ENCODE measurements around the gene CEP95. TPM values are rescaled to one million over a fixed set of nuclear protein-coding genes. Genes with fewer than 3 reads are reported as not detected.

Gene CEP95
- total RNA-seq, 1 experiment from 2014 or later: 67.3 TPM

GRCh38 chr17:64579917-64580316, 73.1 kb downstream of the CEP95 start:
- H3K27me3 Mint-ChIP-seq (ENCODE audit: low read depth): no peaks in the 10 kb centered on the region
- no peaks in the 10 kb centered on the region for H3K9me3 Mint-ChIP-seq
- H3K27ac Mint-ChIP-seq: no peak overlapping the region
- Histone ChIP-seq H2BK15ac (ENCODE audit: low read depth, low read length) (no peak overlapping the region), H3K4me1 (ENCODE audit: insufficient read depth, low read length) (no peaks in the 10 kb centered on the region), H4K5ac (ENCODE audit: insufficient read length, low read depth, low read length) (no peak overlapping the region), H3K79me2 (ENCODE audit: insufficient read depth, low read length) (no peaks in the 10 kb centered on the region), H3K4ac (ENCODE audit: low read depth, low read length) (no peak overlapping the region), H3K27ac (ENCODE audit: insufficient read length, low read depth, low read length) (no peak overlapping the region), H2BK120ac (ENCODE audit: low read depth, low read length, poor library complexity, severe bottlenecking) (no peak overlapping the region), H3K14ac (ENCODE audit: insufficient read depth, low read length) (no peak overlapping the region), H2BK12ac (ENCODE audit: insufficient read length, low read depth, low read length) (no peak overlapping the region), H2BK20ac (ENCODE audit: low read depth, low read length, poor library complexity, severe bottlenecking) (no peak overlapping the region), H3K23ac (ENCODE audit: insufficient read length, low read depth, low read length) (no peak overlapping the region), H3K18ac (ENCODE audit: insufficient read length, low read depth, low read length) (no peak overlapping the region), H3K9ac (ENCODE audit: extremely low read depth, insufficient read length, low read length) (no peak overlapping the region), H3K79me1 (ENCODE audit: insufficient read depth, low read depth, low read length, poor library complexity, severe bottlenecking) (no peaks in the 10 kb centered on the region), H4K8ac (replicated peaks; ENCODE audit: insufficient read length, low read depth, low read length) (no peak overlapping the region), H2BK5ac (ENCODE audit: insufficient read length, low read length) (no peak overlapping the region), H4K91ac (ENCODE audit: insufficient read length, low read depth, low read length) (no peak overlapping the region), H2AFZ (ENCODE audit: low read length) (no peak overlapping the region), H2AK5ac (ENCODE audit: insufficient read length, low read length) (no peak overlapping the region), H3K23me2 (ENCODE audit: insufficient read length, low read depth, low read length, poor library complexity, severe bottlenecking) (no peaks in the 10 kb centered on the region), H3K9me3 (ENCODE audit: control insufficient read depth, low read depth, low read length) (no peaks in the 10 kb centered on the region), H4K20me1 (ENCODE audit: control insufficient read depth, insufficient read depth, insufficient read length) (no peaks in the 10 kb centered on the region), H3K56ac (ENCODE audit: insufficient read length, low read depth, low read length) (no peak overlapping the region), H3T11ph (ENCODE audit: low read length) (no peak overlapping the region), H3K4me2 (ENCODE audit: insufficient read depth, insufficient read length, low read length) (no peak overlapping the region), H3K27me3 (ENCODE audit: insufficient read depth, low read length) (no peaks in the 10 kb centered on the region)
- no peak for TF ChIP-seq CTCF (conservative IDR thresholded peaks at IDR 0.05)
- no CpG with 5 or more reads among the region's 1 CpG for WGBS (ENCODE audit: extremely low coverage, insufficient read length, low lambda C conversion rate)
- no peak overlapping the region for H3K4me3 Mint-ChIP-seq
- peaks cover 8 to 50% (median 27%) of the 10 kb centered on the region in 3 experiments; a peak in 6 of 7 replicates for H3K36me3 Mint-ChIP-seq (ENCODE audit: insufficient read depth in 1 of 3, low read depth in 3 of 3)
- H3K4me1 Mint-ChIP-seq: peaks cover 5% of the 10 kb centered on the region in 2 experiments
- no peak for DNase-seq

All from H9 (cell line).